HEK293 (cell line): Measurements from ENCODE around the gene CXXC5.

Experiments used
- RBAK ChIP-seq: fragments of 450-650 bp; formaldehyde crosslinking; IDR thresholded peaks from 2 replicates; pipeline ENCODE4 v1.5.1; 2016; ENCODE audit warnings: missing biosample characterization, missing genetic modification characterization
- TRIM28 ChIP-seq: IDR thresholded peaks from 2 replicates; pipeline ENCODE4 v1.6.1; 2011; ENCODE audit warnings: low read length, control low read depth, borderline replicate concordance
- ZFHX2 ChIP-seq: fragments of 450-650 bp; formaldehyde crosslinking; conservative IDR thresholded peaks from 2 replicates; pipeline ENCODE4 v1.5.1; 2016; ENCODE audit warnings: missing biosample characterization, missing genetic modification characterization
- ZNF10 ChIP-seq: fragments of 450-650 bp; formaldehyde crosslinking; IDR thresholded peaks from 2 replicates; pipeline ENCODE4 v1.5.1; 2017; ENCODE audit warnings: missing biosample characterization, missing genetic modification characterization
- ZNF114 ChIP-seq: fragments of 450-650 bp; formaldehyde crosslinking; IDR thresholded peaks from 2 replicates; pipeline ENCODE4 v1.5.0; 2017; ENCODE audit warnings: missing biosample characterization, missing genetic modification characterization
- ZNF529 ChIP-seq: fragments of 450-650 bp; formaldehyde crosslinking; IDR thresholded peaks from 2 replicates; pipeline ENCODE4 v1.5.1; 2017; ENCODE audit warnings: missing genetic modification characterization, missing biosample characterization; ENCODE audit not compliant: insufficient replicate concordance
- ZNF791 ChIP-seq: fragments of 450-650 bp; formaldehyde crosslinking; IDR thresholded peaks from 2 replicates; pipeline ENCODE4 v1.5.1; 2016; ENCODE audit warnings: missing biosample characterization, missing genetic modification characterization
- TF ChIP-seq, protein P1 (sequence below): fragments of 450-650 bp; formaldehyde crosslinking; IDR thresholded peaks from 2 replicates; pipeline ENCODE4 v1.5.1; 2016; ENCODE audit warnings: missing biosample characterization, missing genetic modification characterization, borderline replicate concordance
- TF ChIP-seq, protein P2 (sequence below): fragments of 450-650 bp; IDR thresholded peaks from 2 replicates; pipeline ENCODE4 v1.5.1; 2018; ENCODE audit warnings: missing biosample characterization, missing genetic modification characterization
- TF ChIP-seq, protein P3 (sequence below): fragments of 450-650 bp; formaldehyde crosslinking; IDR thresholded peaks from 2 replicates; pipeline ENCODE4 v1.5.1; 2016; ENCODE audit warnings: missing biosample characterization, missing genetic modification characterization
- TF ChIP-seq, protein P4 (sequence below): fragments of 450-650 bp; formaldehyde crosslinking; IDR thresholded peaks from 2 replicates; pipeline ENCODE4; 2016; ENCODE audit warnings: missing biosample characterization, missing genetic modification characterization
- TF ChIP-seq, protein P5 (sequence below): fragments of 450-650 bp; formaldehyde crosslinking; IDR thresholded peaks from 2 replicates; pipeline ENCODE4 v1.5.1; 2017; ENCODE audit warnings: missing biosample characterization, mild to moderate bottlenecking, missing genetic modification characterization, moderate library complexity
- TF ChIP-seq, protein P6 (sequence below): fragments of 450-650 bp; formaldehyde crosslinking; IDR thresholded peaks from 2 replicates; pipeline ENCODE4 v1.5.1; 2016; ENCODE audit warnings: missing biosample characterization, missing genetic modification characterization, borderline replicate concordance
- TF ChIP-seq, protein P7 (sequence below): fragments of 450-650 bp; formaldehyde crosslinking; IDR thresholded peaks from 2 replicates; pipeline ENCODE4 v1.5.1; 2016; ENCODE audit warnings: missing biosample characterization, missing genetic modification characterization
- TF ChIP-seq, protein P8 (sequence below): sonication (generic); formaldehyde crosslinking; IDR thresholded peaks from 2 replicates; pipeline ENCODE4 v1.8.1; 2022; ENCODE audit warnings: mild to moderate bottlenecking, moderate library complexity, missing genetic modification reagents
- TF ChIP-seq, protein P9 (sequence below): fragments of 450-650 bp; formaldehyde crosslinking; IDR thresholded peaks from 2 replicates; pipeline ENCODE4 v1.5.1; 2016; ENCODE audit warnings: missing biosample characterization, missing genetic modification characterization
- TF ChIP-seq, protein P10 (sequence below): fragments of 450-650 bp; formaldehyde crosslinking; IDR thresholded peaks from 2 replicates; pipeline ENCODE4 v1.5.1; 2016; ENCODE audit warnings: missing biosample characterization, missing genetic modification characterization

CXXC5 gene

DNA sequence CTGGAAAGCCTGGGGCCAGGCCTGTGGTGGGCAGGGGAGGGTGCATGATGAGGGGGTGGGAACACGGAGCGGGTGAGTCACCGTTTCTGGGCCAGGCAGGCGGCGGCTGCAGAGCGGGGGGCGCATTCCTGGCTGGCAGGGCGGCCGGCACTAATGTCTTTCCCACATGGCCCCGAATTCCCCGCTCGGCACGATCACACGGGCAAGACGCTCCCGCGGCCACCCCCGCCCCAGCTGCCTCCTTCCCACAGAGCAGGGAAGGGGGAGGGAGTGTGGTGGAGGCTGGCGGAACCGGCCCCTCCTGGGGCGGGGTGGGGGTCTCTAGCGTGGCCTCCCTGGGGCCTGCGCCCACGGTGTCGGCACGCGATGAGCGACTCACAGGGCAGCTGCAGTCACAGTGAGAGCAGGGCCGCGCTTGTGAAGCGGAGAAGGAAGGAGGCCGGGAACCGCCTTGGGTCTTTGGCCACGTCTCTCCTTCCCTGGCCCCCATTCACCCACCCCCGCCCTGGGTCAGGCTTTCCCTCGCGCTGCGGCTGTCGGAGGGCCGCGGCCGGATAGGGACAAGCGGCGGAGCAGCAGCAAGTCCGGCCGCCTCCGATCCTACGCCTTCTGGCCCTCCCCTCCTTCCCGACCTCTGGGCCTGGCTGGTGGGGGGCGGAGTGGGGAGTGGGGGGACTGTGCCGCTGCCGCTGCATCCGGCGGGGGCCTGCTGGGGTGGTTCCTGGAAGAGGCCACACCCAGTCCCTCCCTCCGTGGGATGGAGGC lies 48.9 kb downstream of the CXXC5 start (continued):
- TF ChIP-seq ZFHX2 (tag by site-specific recombination) (peak; percentile 98), ZNF10 (tag by site-specific recombination) (peak; percentile 36; the same call in 1 of the 2 replicates), RBAK (tag by site-specific recombination) (no peak), TRIM28 (no peak), ZNF114 (tag by site-specific recombination) (no peak), ZNF529 (tag by site-specific recombination) (no peak), ZNF791 (tag by site-specific recombination) (no peak)
- TF ChIP-seq, protein P1, sequence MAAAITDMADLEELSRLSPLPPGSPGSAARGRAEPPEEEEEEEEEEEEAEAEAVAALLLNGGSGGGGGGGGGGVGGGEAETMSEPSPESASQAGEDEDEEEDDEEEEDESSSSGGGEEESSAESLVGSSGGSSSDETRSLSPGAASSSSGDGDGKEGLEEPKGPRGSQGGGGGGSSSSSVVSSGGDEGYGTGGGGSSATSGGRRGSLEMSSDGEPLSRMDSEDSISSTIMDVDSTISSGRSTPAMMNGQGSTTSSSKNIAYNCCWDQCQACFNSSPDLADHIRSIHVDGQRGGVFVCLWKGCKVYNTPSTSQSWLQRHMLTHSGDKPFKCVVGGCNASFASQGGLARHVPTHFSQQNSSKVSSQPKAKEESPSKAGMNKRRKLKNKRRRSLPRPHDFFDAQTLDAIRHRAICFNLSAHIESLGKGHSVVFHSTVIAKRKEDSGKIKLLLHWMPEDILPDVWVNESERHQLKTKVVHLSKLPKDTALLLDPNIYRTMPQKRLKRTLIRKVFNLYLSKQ (tag by site-specific recombination): no peak
- TF ChIP-seq, protein P2, sequence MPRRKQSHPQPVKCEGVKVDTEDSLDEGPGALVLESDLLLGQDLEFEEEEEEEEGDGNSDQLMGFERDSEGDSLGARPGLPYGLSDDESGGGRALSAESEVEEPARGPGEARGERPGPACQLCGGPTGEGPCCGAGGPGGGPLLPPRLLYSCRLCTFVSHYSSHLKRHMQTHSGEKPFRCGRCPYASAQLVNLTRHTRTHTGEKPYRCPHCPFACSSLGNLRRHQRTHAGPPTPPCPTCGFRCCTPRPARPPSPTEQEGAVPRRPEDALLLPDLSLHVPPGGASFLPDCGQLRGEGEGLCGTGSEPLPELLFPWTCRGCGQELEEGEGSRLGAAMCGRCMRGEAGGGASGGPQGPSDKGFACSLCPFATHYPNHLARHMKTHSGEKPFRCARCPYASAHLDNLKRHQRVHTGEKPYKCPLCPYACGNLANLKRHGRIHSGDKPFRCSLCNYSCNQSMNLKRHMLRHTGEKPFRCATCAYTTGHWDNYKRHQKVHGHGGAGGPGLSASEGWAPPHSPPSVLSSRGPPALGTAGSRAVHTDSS (tag by site-specific recombination): no peak
- TF ChIP-seq, protein P3, sequence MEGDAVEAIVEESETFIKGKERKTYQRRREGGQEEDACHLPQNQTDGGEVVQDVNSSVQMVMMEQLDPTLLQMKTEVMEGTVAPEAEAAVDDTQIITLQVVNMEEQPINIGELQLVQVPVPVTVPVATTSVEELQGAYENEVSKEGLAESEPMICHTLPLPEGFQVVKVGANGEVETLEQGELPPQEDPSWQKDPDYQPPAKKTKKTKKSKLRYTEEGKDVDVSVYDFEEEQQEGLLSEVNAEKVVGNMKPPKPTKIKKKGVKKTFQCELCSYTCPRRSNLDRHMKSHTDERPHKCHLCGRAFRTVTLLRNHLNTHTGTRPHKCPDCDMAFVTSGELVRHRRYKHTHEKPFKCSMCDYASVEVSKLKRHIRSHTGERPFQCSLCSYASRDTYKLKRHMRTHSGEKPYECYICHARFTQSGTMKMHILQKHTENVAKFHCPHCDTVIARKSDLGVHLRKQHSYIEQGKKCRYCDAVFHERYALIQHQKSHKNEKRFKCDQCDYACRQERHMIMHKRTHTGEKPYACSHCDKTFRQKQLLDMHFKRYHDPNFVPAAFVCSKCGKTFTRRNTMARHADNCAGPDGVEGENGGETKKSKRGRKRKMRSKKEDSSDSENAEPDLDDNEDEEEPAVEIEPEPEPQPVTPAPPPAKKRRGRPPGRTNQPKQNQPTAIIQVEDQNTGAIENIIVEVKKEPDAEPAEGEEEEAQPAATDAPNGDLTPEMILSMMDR (tag by site-specific recombination): no peak
- TF ChIP-seq, protein P4, sequence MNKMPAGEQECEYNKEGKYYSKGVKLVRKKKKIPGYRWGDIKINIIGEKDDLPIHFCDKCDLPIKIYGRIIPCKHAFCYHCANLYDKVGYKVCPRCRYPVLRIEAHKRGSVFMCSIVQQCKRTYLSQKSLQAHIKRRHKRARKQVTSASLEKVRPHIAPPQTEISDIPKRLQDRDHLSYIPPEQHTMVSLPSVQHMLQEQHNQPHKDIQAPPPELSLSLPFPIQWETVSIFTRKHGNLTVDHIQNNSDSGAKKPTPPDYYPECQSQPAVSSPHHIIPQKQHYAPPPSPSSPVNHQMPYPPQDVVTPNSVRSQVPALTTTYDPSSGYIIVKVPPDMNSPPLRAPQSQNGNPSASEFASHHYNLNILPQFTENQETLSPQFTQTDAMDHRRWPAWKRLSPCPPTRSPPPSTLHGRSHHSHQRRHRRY (tag by site-specific recombination): no peak
- TF ChIP-seq, protein P5, sequence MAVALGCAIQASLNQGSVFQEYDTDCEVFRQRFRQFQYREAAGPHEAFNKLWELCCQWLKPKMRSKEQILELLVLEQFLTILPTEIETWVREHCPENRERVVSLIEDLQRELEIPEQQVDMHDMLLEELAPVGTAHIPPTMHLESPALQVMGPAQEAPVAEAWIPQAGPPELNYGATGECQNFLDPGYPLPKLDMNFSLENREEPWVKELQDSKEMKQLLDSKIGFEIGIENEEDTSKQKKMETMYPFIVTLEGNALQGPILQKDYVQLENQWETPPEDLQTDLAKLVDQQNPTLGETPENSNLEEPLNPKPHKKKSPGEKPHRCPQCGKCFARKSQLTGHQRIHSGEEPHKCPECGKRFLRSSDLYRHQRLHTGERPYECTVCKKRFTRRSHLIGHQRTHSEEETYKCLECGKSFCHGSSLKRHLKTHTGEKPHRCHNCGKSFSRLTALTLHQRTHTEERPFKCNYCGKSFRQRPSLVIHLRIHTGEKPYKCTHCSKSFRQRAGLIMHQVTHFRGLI (tag by site-specific recombination): no peak
- TF ChIP-seq, protein P6, sequence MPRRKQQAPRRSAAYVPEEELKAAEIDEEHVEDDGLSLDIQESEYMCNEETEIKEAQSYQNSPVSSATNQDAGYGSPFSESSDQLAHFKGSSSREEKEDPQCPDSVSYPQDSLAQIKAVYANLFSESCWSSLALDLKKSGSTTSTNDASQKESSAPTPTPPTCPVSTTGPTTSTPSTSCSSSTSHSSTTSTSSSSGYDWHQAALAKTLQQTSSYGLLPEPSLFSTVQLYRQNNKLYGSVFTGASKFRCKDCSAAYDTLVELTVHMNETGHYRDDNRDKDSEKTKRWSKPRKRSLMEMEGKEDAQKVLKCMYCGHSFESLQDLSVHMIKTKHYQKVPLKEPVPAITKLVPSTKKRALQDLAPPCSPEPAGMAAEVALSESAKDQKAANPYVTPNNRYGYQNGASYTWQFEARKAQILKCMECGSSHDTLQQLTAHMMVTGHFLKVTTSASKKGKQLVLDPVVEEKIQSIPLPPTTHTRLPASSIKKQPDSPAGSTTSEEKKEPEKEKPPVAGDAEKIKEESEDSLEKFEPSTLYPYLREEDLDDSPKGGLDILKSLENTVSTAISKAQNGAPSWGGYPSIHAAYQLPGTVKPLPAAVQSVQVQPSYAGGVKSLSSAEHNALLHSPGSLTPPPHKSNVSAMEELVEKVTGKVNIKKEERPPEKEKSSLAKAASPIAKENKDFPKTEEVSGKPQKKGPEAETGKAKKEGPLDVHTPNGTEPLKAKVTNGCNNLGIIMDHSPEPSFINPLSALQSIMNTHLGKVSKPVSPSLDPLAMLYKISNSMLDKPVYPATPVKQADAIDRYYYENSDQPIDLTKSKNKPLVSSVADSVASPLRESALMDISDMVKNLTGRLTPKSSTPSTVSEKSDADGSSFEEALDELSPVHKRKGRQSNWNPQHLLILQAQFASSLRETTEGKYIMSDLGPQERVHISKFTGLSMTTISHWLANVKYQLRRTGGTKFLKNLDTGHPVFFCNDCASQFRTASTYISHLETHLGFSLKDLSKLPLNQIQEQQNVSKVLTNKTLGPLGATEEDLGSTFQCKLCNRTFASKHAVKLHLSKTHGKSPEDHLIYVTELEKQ: no peak
- TF ChIP-seq, protein P7, sequence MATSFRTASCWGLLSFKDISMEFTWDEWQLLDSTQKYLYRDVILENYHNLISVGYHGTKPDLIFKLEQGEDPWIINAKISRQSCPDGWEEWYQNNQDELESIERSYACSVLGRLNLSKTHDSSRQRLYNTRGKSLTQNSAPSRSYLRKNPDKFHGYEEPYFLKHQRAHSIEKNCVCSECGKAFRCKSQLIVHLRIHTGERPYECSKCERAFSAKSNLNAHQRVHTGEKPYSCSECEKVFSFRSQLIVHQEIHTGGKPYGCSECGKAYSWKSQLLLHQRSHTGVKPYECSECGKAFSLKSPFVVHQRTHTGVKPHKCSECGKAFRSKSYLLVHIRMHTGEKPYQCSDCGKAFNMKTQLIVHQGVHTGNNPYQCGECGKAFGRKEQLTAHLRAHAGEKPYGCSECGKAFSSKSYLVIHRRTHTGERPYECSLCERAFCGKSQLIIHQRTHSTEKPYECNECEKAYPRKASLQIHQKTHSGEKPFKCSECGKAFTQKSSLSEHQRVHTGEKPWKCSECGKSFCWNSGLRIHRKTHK (tag by site-specific recombination): no peak
- TF ChIP-seq, protein P8, sequence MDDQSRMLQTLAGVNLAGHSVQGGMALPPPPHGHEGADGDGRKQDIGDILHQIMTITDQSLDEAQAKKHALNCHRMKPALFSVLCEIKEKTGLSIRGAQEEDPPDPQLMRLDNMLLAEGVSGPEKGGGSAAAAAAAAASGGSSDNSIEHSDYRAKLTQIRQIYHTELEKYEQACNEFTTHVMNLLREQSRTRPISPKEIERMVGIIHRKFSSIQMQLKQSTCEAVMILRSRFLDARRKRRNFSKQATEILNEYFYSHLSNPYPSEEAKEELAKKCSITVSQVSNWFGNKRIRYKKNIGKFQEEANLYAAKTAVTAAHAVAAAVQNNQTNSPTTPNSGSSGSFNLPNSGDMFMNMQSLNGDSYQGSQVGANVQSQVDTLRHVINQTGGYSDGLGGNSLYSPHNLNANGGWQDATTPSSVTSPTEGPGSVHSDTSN (CRISPR knock-in tag): no peak
- TF ChIP-seq, protein P9, sequence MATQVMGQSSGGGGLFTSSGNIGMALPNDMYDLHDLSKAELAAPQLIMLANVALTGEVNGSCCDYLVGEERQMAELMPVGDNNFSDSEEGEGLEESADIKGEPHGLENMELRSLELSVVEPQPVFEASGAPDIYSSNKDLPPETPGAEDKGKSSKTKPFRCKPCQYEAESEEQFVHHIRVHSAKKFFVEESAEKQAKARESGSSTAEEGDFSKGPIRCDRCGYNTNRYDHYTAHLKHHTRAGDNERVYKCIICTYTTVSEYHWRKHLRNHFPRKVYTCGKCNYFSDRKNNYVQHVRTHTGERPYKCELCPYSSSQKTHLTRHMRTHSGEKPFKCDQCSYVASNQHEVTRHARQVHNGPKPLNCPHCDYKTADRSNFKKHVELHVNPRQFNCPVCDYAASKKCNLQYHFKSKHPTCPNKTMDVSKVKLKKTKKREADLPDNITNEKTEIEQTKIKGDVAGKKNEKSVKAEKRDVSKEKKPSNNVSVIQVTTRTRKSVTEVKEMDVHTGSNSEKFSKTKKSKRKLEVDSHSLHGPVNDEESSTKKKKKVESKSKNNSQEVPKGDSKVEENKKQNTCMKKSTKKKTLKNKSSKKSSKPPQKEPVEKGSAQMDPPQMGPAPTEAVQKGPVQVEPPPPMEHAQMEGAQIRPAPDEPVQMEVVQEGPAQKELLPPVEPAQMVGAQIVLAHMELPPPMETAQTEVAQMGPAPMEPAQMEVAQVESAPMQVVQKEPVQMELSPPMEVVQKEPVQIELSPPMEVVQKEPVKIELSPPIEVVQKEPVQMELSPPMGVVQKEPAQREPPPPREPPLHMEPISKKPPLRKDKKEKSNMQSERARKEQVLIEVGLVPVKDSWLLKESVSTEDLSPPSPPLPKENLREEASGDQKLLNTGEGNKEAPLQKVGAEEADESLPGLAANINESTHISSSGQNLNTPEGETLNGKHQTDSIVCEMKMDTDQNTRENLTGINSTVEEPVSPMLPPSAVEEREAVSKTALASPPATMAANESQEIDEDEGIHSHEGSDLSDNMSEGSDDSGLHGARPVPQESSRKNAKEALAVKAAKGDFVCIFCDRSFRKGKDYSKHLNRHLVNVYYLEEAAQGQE (tag by site-specific recombination): 0 out of 2 replicates have a peak, but pooled peaks have one; percentile 13
- TF ChIP-seq, protein P10, sequence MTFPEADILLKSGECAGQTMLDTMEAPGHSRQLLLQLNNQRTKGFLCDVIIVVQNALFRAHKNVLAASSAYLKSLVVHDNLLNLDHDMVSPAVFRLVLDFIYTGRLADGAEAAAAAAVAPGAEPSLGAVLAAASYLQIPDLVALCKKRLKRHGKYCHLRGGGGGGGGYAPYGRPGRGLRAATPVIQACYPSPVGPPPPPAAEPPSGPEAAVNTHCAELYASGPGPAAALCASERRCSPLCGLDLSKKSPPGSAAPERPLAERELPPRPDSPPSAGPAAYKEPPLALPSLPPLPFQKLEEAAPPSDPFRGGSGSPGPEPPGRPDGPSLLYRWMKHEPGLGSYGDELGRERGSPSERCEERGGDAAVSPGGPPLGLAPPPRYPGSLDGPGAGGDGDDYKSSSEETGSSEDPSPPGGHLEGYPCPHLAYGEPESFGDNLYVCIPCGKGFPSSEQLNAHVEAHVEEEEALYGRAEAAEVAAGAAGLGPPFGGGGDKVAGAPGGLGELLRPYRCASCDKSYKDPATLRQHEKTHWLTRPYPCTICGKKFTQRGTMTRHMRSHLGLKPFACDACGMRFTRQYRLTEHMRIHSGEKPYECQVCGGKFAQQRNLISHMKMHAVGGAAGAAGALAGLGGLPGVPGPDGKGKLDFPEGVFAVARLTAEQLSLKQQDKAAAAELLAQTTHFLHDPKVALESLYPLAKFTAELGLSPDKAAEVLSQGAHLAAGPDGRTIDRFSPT (tag by site-specific recombination): peak; percentile 80
